K562 (cell line): ENCODE measurements around the gene INSR. TPM values are rescaled to one million over a fixed set of nuclear protein-coding genes. Genes with fewer than 3 reads are reported as not detected.

ENCODE experiments used
- GABPB2 ChIP-seq: fragments of 250-450 bp; sonication (Bioruptor Pico); conservative IDR thresholded peaks from 2 replicates; pipeline ENCODE4 v1.5.1; 2021; ENCODE audit warnings: mild to moderate bottlenecking
- GATAD2B ChIP-seq: fragments of 450-650 bp; IDR thresholded peaks from 2 replicates; pipeline ENCODE4 v1.6.1; 2017; ENCODE audit warnings: mild to moderate bottlenecking, borderline replicate concordance
- RFX5 ChIP-seq: IDR thresholded peaks from 2 replicates; pipeline ENCODE4 v1.6.1; 2011; ENCODE audit warnings: low read depth, mild to moderate bottlenecking, improper control_type of control experiment, low read length
- RFX7 ChIP-seq: fragments of 250-450 bp; sonication (Bioruptor Pico); IDR thresholded peaks from 2 replicates; pipeline ENCODE4 v1.5.1; 2021; ENCODE audit warnings: mild to moderate bottlenecking
- SREBF2 ChIP-seq: sonication (generic); formaldehyde crosslinking; IDR thresholded peaks from 2 replicates; pipeline ENCODE4 v1.4.0; 2020; ENCODE audit warnings: mild to moderate bottlenecking, missing genetic modification reagents
- ZNF146 ChIP-seq: IDR thresholded peaks from one replicate; pipeline ENCODE4 v1.6.1; 2018; ENCODE audit warnings: missing compliant biosample characterization; ENCODE audit not compliant: unreplicated experiment
- ZNF224 ChIP-seq: sonication (generic); formaldehyde crosslinking; IDR thresholded peaks from 2 replicates; pipeline ENCODE4 v1.8.0; 2022; ENCODE audit warnings: mild to moderate bottlenecking, missing genetic modification reagents
- polyA plus RNA-seq, 8 experiments: library from polyadenylated mRNA; depleted of rRNA in 4 of 8; stranded (reverse) in 5 of 8; unstranded in 3 of 8; fragments of >200 nt; fragmentation: Nextera tagmentation in 2 of 8; fragmentation: Illumina TruSeq in 1 of 8; extraction: Ambion mirVana in 2 of 8; extraction: Trizol in 1 of 8; gene quantifications; 2 replicates each; pipeline versions ENCODE4 v1.2.1 to v1.2.3, GENCODE V29; 2011 to 2014; ENCODE audit warnings: inconsistent platforms in 1 of 8, missing spikeins in 1 of 8
- total RNA-seq, 7 experiments: library from RNA; depleted of rRNA in 6 of 7; stranded (reverse); fragments of >200 nt in 6 of 7; fragmentation: Illumina TruSeq in 2 of 7; extraction: Trizol in 2 of 7; gene quantifications; 2 replicates each; pipeline versions ENCODE4 v1.2.1 to v1.2.3, GENCODE V29; 2011 to 2021; ENCODE audit warnings: low replicate concordance in 1 of 7
- TF ChIP-seq, protein P1 (sequence below): fragments of 450-650 bp; IDR thresholded peaks from 2 replicates; pipeline ENCODE4 v1.6.1; 2016; ENCODE audit warnings: mild to moderate bottlenecking, moderate library complexity
- TF ChIP-seq, protein P2 (sequence below): fragments of 250-450 bp; sonication (Bioruptor Pico); IDR thresholded peaks from 2 replicates; pipeline ENCODE4 v1.8.0; 2022; ENCODE audit warnings: inconsistent platforms
- TF ChIP-seq, protein P3 (sequence below): fragments of 450-650 bp; IDR thresholded peaks from 2 replicates; pipeline ENCODE4 v1.6.1; 2017; ENCODE audit warnings: antibody characterized with exemption, mild to moderate bottlenecking

Gene INSR
- total and polyA plus RNA-seq, 9 of the 15 experiments (the other 6 are each of a cell fraction or from before 2014, with no cell fraction given) = 0.04 to 0.88 (median 0.41) TPM

DNA sequence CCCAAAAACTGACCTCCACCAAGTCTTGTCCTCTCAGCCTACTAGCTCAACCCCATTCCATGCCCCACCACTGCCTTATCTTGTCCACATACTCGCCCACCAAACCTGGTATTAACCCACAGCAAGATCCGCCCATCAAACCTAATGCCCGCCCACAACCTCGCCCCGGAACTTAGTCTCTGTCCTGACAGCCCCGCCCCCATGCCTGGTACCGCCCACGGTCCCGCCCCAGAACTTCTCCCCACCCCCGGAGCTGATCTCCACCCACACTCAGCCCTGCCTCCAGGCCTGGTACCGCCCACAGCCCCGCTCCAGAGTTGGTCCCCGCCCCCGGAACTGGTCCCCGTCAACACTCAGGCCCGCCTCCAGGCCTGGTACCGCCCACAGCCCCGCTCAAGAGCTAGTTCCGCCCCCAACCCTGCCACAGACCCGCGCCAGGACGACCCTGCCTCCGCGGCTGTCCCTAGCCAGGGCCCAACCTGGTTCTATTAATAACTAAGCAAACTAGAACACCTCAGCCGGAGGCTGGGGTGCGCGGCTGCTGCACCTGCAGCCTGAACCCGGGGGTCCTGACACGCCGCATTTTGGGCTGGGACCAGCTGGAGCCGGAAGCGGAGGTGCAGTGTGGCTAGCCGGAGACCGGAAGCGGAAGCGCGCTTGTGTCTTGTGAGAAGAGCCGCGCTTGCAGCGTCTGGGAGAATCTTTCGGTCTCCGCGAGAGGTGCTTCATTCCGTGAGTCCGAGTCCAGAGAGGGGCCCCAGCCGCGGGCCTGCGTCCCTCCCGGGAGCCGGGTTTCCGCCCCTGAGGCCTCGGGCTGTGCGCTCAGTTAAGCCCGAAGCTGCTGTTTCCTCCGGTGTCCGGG lies 224.9 kb downstream of the INSR start, which contains the start of gene ZNF557 (continued):
- TF ChIP-seq, protein P1, sequence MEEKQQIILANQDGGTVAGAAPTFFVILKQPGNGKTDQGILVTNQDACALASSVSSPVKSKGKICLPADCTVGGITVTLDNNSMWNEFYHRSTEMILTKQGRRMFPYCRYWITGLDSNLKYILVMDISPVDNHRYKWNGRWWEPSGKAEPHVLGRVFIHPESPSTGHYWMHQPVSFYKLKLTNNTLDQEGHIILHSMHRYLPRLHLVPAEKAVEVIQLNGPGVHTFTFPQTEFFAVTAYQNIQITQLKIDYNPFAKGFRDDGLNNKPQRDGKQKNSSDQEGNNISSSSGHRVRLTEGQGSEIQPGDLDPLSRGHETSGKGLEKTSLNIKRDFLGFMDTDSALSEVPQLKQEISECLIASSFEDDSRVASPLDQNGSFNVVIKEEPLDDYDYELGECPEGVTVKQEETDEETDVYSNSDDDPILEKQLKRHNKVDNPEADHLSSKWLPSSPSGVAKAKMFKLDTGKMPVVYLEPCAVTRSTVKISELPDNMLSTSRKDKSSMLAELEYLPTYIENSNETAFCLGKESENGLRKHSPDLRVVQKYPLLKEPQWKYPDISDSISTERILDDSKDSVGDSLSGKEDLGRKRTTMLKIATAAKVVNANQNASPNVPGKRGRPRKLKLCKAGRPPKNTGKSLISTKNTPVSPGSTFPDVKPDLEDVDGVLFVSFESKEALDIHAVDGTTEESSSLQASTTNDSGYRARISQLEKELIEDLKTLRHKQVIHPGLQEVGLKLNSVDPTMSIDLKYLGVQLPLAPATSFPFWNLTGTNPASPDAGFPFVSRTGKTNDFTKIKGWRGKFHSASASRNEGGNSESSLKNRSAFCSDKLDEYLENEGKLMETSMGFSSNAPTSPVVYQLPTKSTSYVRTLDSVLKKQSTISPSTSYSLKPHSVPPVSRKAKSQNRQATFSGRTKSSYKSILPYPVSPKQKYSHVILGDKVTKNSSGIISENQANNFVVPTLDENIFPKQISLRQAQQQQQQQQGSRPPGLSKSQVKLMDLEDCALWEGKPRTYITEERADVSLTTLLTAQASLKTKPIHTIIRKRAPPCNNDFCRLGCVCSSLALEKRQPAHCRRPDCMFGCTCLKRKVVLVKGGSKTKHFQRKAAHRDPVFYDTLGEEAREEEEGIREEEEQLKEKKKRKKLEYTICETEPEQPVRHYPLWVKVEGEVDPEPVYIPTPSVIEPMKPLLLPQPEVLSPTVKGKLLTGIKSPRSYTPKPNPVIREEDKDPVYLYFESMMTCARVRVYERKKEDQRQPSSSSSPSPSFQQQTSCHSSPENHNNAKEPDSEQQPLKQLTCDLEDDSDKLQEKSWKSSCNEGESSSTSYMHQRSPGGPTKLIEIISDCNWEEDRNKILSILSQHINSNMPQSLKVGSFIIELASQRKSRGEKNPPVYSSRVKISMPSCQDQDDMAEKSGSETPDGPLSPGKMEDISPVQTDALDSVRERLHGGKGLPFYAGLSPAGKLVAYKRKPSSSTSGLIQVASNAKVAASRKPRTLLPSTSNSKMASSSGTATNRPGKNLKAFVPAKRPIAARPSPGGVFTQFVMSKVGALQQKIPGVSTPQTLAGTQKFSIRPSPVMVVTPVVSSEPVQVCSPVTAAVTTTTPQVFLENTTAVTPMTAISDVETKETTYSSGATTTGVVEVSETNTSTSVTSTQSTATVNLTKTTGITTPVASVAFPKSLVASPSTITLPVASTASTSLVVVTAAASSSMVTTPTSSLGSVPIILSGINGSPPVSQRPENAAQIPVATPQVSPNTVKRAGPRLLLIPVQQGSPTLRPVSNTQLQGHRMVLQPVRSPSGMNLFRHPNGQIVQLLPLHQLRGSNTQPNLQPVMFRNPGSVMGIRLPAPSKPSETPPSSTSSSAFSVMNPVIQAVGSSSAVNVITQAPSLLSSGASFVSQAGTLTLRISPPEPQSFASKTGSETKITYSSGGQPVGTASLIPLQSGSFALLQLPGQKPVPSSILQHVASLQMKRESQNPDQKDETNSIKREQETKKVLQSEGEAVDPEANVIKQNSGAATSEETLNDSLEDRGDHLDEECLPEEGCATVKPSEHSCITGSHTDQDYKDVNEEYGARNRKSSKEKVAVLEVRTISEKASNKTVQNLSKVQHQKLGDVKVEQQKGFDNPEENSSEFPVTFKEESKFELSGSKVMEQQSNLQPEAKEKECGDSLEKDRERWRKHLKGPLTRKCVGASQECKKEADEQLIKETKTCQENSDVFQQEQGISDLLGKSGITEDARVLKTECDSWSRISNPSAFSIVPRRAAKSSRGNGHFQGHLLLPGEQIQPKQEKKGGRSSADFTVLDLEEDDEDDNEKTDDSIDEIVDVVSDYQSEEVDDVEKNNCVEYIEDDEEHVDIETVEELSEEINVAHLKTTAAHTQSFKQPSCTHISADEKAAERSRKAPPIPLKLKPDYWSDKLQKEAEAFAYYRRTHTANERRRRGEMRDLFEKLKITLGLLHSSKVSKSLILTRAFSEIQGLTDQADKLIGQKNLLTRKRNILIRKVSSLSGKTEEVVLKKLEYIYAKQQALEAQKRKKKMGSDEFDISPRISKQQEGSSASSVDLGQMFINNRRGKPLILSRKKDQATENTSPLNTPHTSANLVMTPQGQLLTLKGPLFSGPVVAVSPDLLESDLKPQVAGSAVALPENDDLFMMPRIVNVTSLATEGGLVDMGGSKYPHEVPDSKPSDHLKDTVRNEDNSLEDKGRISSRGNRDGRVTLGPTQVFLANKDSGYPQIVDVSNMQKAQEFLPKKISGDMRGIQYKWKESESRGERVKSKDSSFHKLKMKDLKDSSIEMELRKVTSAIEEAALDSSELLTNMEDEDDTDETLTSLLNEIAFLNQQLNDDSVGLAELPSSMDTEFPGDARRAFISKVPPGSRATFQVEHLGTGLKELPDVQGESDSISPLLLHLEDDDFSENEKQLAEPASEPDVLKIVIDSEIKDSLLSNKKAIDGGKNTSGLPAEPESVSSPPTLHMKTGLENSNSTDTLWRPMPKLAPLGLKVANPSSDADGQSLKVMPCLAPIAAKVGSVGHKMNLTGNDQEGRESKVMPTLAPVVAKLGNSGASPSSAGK = no peak
- TF ChIP-seq GABPB2 (CRISPR knock-in tag) (no peak), RFX5 (no peak), ZNF146 (CRISPR knock-in tag) (no peak), ZNF224 (CRISPR knock-in tag) (no peak), GATAD2B (no peak), SREBF2 (CRISPR knock-in tag) (no peak), RFX7 (CRISPR knock-in tag) (no peak)
- TF ChIP-seq, protein P2, sequence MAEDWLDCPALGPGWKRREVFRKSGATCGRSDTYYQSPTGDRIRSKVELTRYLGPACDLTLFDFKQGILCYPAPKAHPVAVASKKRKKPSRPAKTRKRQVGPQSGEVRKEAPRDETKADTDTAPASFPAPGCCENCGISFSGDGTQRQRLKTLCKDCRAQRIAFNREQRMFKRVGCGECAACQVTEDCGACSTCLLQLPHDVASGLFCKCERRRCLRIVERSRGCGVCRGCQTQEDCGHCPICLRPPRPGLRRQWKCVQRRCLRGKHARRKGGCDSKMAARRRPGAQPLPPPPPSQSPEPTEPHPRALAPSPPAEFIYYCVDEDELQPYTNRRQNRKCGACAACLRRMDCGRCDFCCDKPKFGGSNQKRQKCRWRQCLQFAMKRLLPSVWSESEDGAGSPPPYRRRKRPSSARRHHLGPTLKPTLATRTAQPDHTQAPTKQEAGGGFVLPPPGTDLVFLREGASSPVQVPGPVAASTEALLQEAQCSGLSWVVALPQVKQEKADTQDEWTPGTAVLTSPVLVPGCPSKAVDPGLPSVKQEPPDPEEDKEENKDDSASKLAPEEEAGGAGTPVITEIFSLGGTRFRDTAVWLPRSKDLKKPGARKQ (CRISPR knock-in tag) = no peak
- TF ChIP-seq, protein P3, sequence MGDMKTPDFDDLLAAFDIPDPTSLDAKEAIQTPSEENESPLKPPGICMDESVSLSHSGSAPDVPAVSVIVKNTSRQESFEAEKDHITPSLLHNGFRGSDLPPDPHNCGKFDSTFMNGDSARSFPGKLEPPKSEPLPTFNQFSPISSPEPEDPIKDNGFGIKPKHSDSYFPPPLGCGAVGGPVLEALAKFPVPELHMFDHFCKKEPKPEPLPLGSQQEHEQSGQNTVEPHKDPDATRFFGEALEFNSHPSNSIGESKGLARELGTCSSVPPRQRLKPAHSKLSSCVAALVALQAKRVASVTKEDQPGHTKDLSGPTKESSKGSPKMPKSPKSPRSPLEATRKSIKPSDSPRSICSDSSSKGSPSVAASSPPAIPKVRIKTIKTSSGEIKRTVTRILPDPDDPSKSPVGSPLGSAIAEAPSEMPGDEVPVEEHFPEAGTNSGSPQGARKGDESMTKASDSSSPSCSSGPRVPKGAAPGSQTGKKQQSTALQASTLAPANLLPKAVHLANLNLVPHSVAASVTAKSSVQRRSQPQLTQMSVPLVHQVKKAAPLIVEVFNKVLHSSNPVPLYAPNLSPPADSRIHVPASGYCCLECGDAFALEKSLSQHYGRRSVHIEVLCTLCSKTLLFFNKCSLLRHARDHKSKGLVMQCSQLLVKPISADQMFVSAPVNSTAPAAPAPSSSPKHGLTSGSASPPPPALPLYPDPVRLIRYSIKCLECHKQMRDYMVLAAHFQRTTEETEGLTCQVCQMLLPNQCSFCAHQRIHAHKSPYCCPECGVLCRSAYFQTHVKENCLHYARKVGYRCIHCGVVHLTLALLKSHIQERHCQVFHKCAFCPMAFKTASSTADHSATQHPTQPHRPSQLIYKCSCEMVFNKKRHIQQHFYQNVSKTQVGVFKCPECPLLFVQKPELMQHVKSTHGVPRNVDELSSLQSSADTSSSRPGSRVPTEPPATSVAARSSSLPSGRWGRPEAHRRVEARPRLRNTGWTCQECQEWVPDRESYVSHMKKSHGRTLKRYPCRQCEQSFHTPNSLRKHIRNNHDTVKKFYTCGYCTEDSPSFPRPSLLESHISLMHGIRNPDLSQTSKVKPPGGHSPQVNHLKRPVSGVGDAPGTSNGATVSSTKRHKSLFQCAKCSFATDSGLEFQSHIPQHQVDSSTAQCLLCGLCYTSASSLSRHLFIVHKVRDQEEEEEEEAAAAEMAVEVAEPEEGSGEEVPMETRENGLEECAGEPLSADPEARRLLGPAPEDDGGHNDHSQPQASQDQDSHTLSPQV = no peak
